GM19438 (cell line): ENCODE data around the gene COL15A1.

Source experiments
- ATAC-seq: cut with Tn5 transposase; IDR thresholded peaks from one replicate; pipeline ENCODE4 v1.9.1; 2021; ENCODE audit warnings: low read depth; ENCODE audit not compliant: unreplicated experiment

Gene COL15A1

GRCh38 chr9:98990181-98990870, 46.6 kb downstream of the COL15A1 start:
- ATAC-seq, result no peak

GRCh38 chr9:98992107-98992884, 48.6 kb downstream of the COL15A1 start:
- ATAC-seq, result no peak

- peak; percentile 29 for ATAC-seq
These were observed 49.3 kb downstream of the COL15A1 start for GRCh38 chr9:98992885-98993569.

GRCh38 chr9:98993570-98993945, 49.9 kb downstream of the COL15A1 start:
- peak; percentile 58 for ATAC-seq

GRCh38 chr9:98994172-98995058, 50.7 kb downstream of the COL15A1 start:
- ATAC-seq, result no peak

- ATAC-seq, result no peak
These were observed 51.5 kb downstream of the COL15A1 start for GRCh38 chr9:98995059-98995671.

GRCh38 chr9:98995971-98996504, 52.3 kb downstream of the COL15A1 start:
- no peak for ATAC-seq

- no peak for ATAC-seq
These were observed 53.9 kb downstream of the COL15A1 start for GRCh38 chr9:98997604-98998003.

- ATAC-seq, result peak; percentile 61
These were observed 54.9 kb downstream of the COL15A1 start for GRCh38 chr9:98998441-98999151.

GRCh38 chr9:98999152-98999525, 55.4 kb downstream of the COL15A1 start:
- ATAC-seq, result no peak

- no peak for ATAC-seq
These were observed 57.0 kb downstream of the COL15A1 start for GRCh38 chr9:99000476-99001395.

GRCh38 chr9:99001892-99002291, 58.2 kb downstream of the COL15A1 start:
- ATAC-seq, result no peak

- ATAC-seq, result no peak
These were observed 59.0 kb downstream of the COL15A1 start for GRCh38 chr9:99002706-99003105.

- ATAC-seq, result no peak
These were observed 59.6 kb downstream of the COL15A1 start for GRCh38 chr9:99003308-99003707.

- ATAC-seq, result no peak
These were observed 60.4 kb downstream of the COL15A1 start for GRCh38 chr9:99004115-99004514.

- no peak for ATAC-seq
These were observed 61.2 kb downstream of the COL15A1 start for GRCh38 chr9:99004717-99005460.

GRCh38 chr9:99005651-99006050, 61.9 kb downstream of the COL15A1 start:
- no peak for ATAC-seq

GRCh38 chr9:99006511-99006910, 62.8 kb downstream of the COL15A1 start:
- ATAC-seq, result no peak
